ENCODE results near the gene EFNA1.

DNA sequence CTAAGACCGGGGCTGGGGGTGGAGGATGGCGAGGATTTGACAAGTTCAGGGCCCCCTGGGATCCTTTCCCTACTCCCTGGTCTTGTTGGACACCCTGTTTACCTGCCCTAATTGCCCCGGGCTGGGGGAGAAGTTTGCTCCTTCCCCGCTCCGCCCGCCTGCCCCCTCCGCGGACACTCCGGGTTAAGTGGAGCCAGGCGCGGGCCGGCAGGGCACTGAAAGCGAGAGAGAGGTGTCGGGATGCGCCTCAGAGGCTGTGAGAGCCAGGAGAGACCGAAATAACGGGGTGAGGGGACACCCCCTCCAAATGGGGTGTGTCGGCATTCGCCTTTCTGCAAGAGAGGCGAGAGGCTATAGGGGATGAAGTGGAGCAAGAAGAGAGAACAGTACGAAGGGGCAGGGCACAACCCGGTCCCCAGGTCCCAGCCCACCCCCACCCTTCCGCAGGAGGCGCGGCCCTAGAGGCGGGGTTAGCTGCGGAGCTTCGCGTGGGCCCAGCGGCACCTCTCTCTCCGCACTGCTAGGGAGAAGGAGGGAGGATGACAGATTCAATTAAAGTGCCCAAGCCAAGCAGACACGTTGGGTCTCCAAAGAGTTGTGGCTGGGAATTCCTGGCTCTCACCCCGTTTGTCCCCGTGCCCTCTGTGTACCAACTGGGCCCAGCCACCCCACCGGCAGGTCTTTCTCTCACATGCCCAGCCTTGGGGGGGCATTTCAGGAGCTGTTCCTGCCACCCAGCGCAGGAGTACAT is 45.2 kb upstream of the EFNA1 start:
- TF ChIP-seq CTBP1 (IDR thresholded peaks at IDR 0.05; ENCODE audit: borderline replicate concordance) = no peak
- no peak for TF ChIP-seq FOXM1 (IDR thresholded peaks at IDR 0.05; ENCODE audit: borderline replicate concordance)
- no peak for TF ChIP-seq BHLHE40 (IDR thresholded peaks at IDR 0.05; ENCODE audit: borderline replicate concordance)
- no peak for TF ChIP-seq NFRKB (IDR thresholded peaks at IDR 0.05)
- no peak for TF ChIP-seq SUZ12 (IDR thresholded peaks at IDR 0.05)
- no peak for TF ChIP-seq LEF1 (IDR thresholded peaks at IDR 0.05; ENCODE audit: borderline replicate concordance)
